Stimulated activated CD4-positive, alpha-beta T cell treated with anti-CD3 and anti-CD28 coated beads, Interleukin-15, amount 100 ng/mL, for 1 hour (primary cell): ENCODE measurements around the gene RSPH1.

ENCODE experiments used
- DNase-seq, 2 donors: peaks; one replicate each; pipeline ENCODE4 v3.0.0-alpha.2; 2020; ENCODE audit warnings: low read depth in 1 of 2, low spot score in 1 of 2

RSPH1 gene

DNA sequence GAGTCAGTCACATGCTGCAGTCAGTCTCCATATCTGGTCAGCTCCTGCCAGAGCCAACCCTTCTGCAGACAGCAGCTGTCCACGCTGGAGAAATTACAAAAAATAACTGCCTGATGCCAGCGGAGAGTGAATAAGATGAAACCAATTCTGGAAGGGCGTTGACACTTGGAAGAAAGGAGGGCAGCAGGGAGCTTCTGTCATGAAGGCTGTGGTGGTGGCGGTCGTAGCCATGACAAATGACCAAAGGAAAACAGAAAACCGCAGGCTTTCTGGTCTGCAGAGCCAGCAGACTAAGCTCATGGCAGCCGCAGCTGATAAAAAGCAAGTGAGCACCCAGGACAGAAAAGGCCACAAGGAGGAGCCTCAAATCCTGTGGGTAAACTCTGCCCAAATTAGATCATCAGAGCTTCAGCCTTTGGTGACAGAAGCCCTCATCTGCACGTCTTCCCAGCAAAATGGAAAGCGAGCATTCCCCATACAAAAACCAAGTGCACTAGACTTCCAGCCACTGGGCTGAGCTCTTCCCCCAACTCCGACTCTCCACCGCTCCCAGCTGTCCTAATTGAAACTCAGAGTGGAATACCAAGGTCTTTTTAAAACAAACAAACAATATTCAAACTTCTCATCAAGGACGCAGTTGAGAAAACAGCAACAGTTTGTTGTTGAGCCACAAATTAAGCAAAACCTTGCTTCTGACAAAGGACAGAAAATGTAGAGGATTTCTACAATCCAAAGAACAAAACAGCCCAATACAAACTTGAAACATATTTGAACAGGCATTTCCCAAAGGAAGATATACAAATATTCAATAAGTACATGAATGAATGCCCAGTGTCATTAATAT, 28.7 kb downstream of the RSPH1 start:
- DNase-seq, result no peak

GRCh38 chr21:42466700-42467099, 29.3 kb downstream of the RSPH1 start:
- no peak for DNase-seq

GRCh38 chr21:42465803-42466127, 30.3 kb downstream of the RSPH1 start:
- no peak for DNase-seq

DNA sequence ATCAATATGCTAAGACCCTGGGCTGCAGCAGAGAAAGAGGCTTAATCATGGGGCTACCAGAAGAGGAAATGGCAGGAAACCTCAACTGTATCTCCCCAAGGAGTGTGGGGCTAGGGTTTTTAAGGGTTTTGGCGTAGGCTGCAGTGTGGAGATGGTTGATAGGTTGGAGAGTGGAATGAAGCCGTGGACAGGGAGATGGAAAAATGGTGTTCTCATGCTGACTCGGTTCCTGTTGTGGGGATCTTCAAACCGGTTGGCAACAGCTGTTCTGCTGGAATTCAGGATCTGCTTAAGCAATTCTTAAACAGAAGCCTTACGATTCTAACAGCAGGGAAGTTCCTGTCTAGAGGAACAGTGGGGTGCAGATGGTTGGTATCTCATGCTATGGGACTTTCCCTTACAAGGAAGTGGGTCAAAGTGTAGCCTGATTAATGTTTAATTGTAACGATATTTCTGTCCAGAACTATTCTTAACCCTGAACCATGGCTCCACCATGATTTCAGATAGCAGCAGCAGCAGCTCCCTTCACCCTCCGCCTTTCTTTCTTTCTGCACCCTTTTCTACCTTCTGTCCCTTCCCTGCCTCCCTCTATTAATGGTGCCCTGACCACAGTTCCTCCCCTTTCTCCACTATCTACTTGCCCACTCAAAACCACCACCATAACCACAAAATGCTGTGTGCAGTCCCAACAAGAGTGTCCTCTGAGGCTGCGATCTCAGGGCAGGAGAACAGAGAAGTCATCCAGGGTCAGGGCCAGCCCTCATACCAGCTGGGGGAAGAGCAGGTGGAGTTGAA, 30.8 kb downstream of the RSPH1 start:
- DNase-seq, result no peak

GRCh38 chr21:42463861-42464515, 32.0 kb downstream of the RSPH1 start:
- DNase-seq, result peak; percentile 17 to 46

DNA sequence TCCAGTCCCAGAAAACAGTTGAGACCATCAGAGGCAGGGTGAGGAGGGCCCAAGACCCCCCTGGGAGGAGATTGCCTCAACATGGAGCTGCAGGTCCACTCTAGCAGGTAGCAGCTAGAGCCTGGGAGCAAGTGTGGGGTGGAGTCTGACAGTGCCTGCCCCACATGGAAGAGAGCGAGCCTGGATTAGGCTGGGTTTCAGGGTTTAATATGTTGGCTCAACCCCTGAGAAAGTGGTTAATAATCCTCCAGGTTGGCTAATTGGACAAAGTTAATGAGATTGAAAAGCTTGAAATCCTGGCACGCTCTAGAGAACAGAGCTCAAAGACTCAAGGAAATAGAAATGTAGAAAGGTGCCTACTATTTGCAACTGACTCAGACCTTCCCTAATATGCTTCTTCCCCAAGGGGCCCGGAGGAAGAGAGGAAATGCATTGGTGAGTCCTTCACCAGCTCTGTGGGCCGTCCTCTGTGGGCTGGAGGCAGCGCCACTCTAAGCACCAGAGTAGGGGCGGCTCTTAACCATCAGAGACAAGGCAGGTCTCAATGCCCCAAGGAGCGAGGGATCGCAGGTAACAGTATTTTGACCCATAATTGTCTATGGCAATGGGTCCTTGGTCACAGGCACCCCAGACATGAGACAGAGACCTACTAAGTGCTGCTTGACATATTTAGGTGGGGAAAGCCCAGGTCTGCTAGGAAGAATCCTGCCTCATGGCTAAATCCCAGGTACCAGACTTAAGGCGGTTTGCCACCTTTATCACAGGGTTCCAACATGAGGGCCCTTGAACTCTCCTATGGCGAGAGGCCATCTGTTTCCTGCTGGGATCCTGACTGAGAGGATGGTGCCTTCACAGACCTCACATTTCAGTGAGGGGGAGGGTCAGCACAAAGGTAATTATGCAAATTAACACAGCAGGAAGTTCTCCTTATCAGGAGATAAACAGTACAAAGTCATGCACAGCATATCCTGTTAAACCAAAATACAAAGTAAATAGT, 33.8 kb downstream of the RSPH1 start:
- no peak for DNase-seq

DNA sequence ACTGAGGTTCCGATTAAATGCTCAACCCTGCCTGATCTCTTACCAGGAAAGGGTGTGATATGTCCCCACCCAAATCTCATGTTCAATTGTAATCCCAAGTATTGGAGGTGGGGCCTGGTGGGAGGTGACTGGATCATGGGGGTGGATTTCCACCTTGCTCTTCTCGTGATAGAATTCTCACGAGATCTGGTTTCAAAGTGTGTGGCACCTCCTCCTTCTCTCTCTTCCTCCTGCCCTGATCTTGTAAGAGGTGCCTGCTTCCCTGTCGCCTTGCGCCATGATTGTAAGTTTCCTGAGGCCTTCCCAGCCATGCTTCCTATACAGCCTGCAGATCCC, 34.9 kb downstream of the RSPH1 start:
- no peak for DNase-seq

- no peak for DNase-seq
These were observed 35.4 kb downstream of the RSPH1 start for GRCh38 chr21:42460391-42461184.

DNA sequence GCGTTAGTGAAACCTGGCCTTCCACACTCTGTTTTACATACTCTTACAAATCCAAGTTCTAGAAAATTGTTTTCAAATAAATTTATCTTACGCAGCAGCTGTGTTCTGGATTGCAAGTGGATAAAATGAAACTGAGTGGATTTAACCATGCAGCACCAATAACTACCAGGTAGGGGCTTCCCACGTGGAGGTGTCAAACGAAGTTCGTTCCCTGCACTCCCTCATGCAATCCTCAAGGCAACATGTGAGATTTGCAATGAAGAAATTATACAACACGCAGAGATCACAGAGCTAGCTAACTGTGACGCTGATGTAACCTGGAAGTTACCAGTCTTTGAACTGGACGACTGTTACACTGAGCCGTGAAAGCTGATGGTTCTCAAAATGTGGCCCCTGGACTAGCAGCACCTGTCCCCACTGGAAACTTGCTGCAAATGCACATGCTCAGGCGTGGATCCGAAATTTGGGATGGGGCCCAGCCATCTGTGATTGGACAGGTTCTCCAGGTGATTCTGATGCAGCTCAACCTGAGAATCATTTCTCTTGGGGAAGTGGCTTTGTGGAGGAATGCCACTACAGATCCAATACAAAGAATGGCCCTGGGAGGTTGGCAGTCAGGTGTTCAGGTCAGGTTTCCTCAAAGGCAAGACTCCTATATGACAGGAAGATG, 36.3 kb downstream of the RSPH1 start:
- no peak for DNase-seq

GRCh38 chr21:42459082-42459460, 37.0 kb downstream of the RSPH1 start:
- DNase-seq, result no peak

- DNase-seq, result no peak
These were observed 39.6 kb downstream of the RSPH1 start for GRCh38 chr21:42456457-42456856.

GRCh38 chr21:42455754-42456440, 40.1 kb downstream of the RSPH1 start:
- DNase-seq, result no peak

- DNase-seq, result no peak
These were observed 40.8 kb downstream of the RSPH1 start for GRCh38 chr21:42455196-42455595.

DNA sequence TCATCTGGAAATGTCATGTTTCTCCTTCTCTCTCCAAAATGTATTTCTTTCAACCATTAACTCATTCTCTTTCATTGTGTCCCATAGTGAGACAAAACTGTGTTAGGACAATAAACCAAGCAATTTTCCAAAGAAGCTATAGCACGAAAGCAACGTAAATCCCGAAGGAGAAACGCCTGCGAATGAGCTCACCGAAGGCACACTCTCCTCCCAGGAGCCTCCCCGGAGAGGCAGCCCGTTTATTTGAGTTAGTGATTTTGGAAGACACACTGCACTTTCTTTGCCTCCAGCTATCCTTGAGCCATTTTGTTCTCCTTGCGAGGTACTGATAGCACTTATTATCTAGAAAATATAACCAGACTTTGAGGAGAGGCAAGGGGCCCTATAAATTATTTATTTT, 41.2 kb downstream of the RSPH1 start:
- DNase-seq, result no peak

DNA sequence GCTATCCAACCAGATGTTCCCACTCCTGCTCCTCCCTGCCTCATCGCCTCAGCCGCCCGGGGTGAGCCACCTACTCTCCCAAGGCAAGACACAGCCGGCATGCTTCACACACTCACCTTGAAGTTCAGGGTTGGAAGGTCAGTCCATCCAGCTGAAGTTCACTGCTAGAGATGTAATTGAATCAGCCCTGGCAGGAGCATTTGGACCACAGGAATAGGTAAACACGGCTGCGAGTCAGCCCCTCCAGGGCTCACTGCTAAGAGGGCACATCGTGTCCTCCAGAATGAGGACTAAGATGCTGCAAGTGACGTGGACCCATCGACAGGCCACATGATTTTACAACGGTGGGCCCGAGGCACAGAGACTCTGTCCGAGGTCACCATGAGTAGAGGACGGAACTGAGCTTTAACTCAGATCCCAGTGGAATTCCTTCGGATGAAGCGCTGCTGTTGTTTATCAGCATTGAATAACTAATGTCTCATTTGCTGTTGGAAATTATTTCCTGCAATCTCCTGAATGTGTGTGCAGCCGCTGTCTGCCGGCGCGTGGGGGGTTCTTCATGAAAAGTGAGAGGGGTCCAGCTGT, 41.9 kb downstream of the RSPH1 start:
- DNase-seq, result no peak

DNA sequence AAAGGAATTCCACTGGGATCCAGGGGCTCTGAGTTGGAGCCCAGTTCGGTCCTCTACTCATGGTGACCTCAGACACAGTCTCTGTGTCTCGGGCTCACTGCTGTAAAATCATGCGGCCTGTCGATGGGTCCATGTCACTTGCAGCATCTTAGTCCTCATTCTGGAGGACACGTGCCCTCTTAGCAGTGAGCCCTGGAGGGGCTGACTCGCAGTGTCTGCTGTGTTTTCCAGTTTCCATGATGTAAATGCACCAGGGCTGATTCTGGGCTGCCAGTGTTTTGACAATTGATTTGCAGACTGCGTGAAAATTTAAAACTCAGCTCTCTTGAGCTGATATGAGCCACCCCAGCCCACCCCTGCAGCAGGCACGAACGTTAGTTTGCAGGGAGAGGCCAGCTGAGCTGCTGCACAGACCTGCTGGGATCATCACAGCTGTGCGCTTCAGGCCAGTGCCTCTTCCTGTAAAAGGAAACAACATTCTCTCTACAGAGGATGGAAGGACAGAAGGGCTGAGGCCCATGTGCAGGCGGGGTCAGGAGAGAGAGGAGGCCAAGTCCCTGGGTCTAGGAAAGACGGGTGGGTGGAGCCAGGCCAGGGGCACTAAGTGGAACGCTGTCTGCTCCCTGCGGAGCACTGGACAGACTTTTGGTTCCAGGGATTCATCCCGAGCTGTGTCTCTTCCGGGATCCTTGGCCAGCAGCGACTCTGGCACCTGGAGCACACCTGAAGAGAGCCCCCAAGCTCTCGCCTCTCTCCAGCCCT, 42.6 kb downstream of the RSPH1 start:
- no peak for DNase-seq

GRCh38 chr21:42452401-42453223, 43.4 kb downstream of the RSPH1 start:
- no peak for DNase-seq
